Measurements from ENCODE around the gene TSC22D1.

Gene TSC22D1

GRCh38 chr13:44401577-44401976, 174.6 kb downstream of the TSC22D1 start:
- no peak for DNase-seq

GRCh38 chr13:44400736-44401135, 175.4 kb downstream of the TSC22D1 start:
- no peak for DNase-seq

- no peak for DNase-seq
Measured at GRCh38 chr13:44399074-44399473, 177.1 kb downstream of the TSC22D1 start.

- DNase-seq = no peak
Measured at GRCh38 chr13:44398606-44399005, 177.5 kb downstream of the TSC22D1 start.

GRCh38 chr13:44397766-44398223, 178.3 kb downstream of the TSC22D1 start:
- DNase-seq = no peak

GRCh38 chr13:44396701-44397580, 179.2 kb downstream of the TSC22D1 start:
- DNase-seq = peak; percentile 78

- no peak for DNase-seq
Measured at GRCh38 chr13:44395976-44396694, 180.0 kb downstream of the TSC22D1 start.

GRCh38 chr13:44394658-44395057, 181.5 kb downstream of the TSC22D1 start:
- DNase-seq = no peak

- DNase-seq = no peak
Measured at GRCh38 chr13:44393391-44393790, 182.7 kb downstream of the TSC22D1 start.

GRCh38 chr13:44389876-44390275, 186.3 kb downstream of the TSC22D1 start:
- no peak for DNase-seq

- DNase-seq = no peak
Measured at GRCh38 chr13:44389060-44389666, 187.0 kb downstream of the TSC22D1 start.

GRCh38 chr13:44388427-44389059, 187.6 kb downstream of the TSC22D1 start:
- DNase-seq = no peak

GRCh38 chr13:44386913-44387556, 189.1 kb downstream of the TSC22D1 start:
- no peak for DNase-seq

- no peak for DNase-seq
Measured at GRCh38 chr13:44385847-44386246, 190.3 kb downstream of the TSC22D1 start.

GRCh38 chr13:44385401-44385800, 190.7 kb downstream of the TSC22D1 start:
- no peak for DNase-seq

GRCh38 chr13:44384778-44385177, 191.4 kb downstream of the TSC22D1 start:
- no peak for DNase-seq

GRCh38 chr13:44383945-44384344, 192.2 kb downstream of the TSC22D1 start:
- no peak for DNase-seq

- no peak for DNase-seq
Measured at GRCh38 chr13:44382635-44383145, 193.4 kb downstream of the TSC22D1 start.

Data from right hindlimb (tissue), 1 donor.